Breast epithelium (tissue), 4 donors: Measurements from ENCODE around the gene TPRG1. TPM values are rescaled to one million over a fixed set of nuclear protein-coding genes. Genes with fewer than 3 reads are reported as not detected.

Source experiments
- DNase-seq, 2 donors: peaks; one replicate each; pipeline ENCODE4 v3.0.0-alpha.2; 2019; ENCODE audit warnings: low spot score in 2 of 2
- H3K27ac ChIP-seq, 2 donors: fragments of 200-600 bp; sonication (generic) in 1 of 2; one replicate each; pipeline ENCODE4 v1.5.1; 2016 to 2019; ENCODE audit warnings: mild to moderate bottlenecking in 1 of 2
- H3K27me3 ChIP-seq, 2 donors: fragments of 200-600 bp; sonication (generic) in 1 of 2; one replicate each; pipeline versions ENCODE4 v1.5.1 to v1.6.0; 2017 to 2019; ENCODE audit warnings: control low read depth in 1 of 2, mild to moderate bottlenecking in 1 of 2
- H3K36me3 ChIP-seq: fragments of 200-600 bp; one replicate; pipeline ENCODE4 v1.5.1; 2019
- H3K4me1 ChIP-seq, 2 donors: fragments of 200-600 bp; sonication (generic); one replicate each; pipeline ENCODE4 v1.5.1; 2016 to 2019; ENCODE audit warnings: control low read depth in 1 of 2
- H3K4me3 ChIP-seq, 3 donors: fragments of 200-600 bp; sonication (generic); 1 replicate in 2 of 3; 2 replicates in 1 of 3; pipeline ENCODE4 v1.5.1; 2016 to 2019; ENCODE audit warnings: mild to moderate bottlenecking in 3 of 3, moderate library complexity in 2 of 3
- H3K9me3 ChIP-seq, 2 donors: fragments of 200-600 bp; sonication (generic) in 1 of 2; one replicate each; pipeline ENCODE4 v1.5.1; 2016 to 2019; ENCODE audit warnings: control low read depth in 1 of 2
- CTCF ChIP-seq, 3 donors: fragments of 450-650 bp; IDR thresholded peaks; one replicate each; pipeline ENCODE4 v1.5.1; 2016 to 2017; ENCODE audit warnings: antibody characterized with exemption in 3 of 3, mild to moderate bottlenecking in 3 of 3, moderate library complexity in 3 of 3
- POLR2A ChIP-seq: fragments of 450-650 bp; IDR thresholded peaks from one replicate; pipeline ENCODE4 v1.6.1; 2016; ENCODE audit warnings: antibody characterized with exemption, mild to moderate bottlenecking, moderate library complexity
- POLR2AphosphoS5 ChIP-seq, 3 donors: sonication (generic); formaldehyde crosslinking; IDR thresholded peaks; one replicate each; pipeline ENCODE4 v1.6.1; 2017; ENCODE audit warnings: antibody characterized with exemption in 3 of 3
- intact Hi-C: fragments of 100-400 bp; cut with DNase I; formaldehyde crosslinking; loops from one replicate; pipeline ENCODE4 v1.15.1; 2023; ENCODE audit warnings: low total_unique reads
- total RNA-seq, 3 donors: library from RNA; depleted of rRNA; stranded (reverse); fragments of >200 nt; gene quantifications; one replicate each; pipeline ENCODE4 v1.1.0, GENCODE V29; 2016

TPRG1 gene
- total RNA-seq, 3 donors from 2014 or later, result 29.2 to 65.9 (median 31.9) TPM

GRCh38 chr3:189160519-189161309 is 11.1 kb upstream of the TPRG1 start:
- no peak overlapping the region for H3K4me3 ChIP-seq
- no peaks in the 10 kb centered on the region for H3K4me1 ChIP-seq
- H3K27me3 ChIP-seq, result no peaks in the 10 kb centered on the region
- TF ChIP-seq POLR2AphosphoS5 (IDR thresholded peaks at IDR 0.05), result no peak
- no peak for TF ChIP-seq POLR2A
- no peak for TF ChIP-seq CTCF (IDR thresholded peaks at IDR 0.05)
- intact Hi-C loops, result no loop called here
- H3K27ac ChIP-seq, result no peak overlapping the region
- no peaks in the 10 kb centered on the region for H3K9me3 ChIP-seq
- H3K36me3 ChIP-seq, result no peaks in the 10 kb centered on the region
- no peak for DNase-seq

- no peaks in the 10 kb centered on the region for H3K4me1 ChIP-seq
- no peaks in the 10 kb centered on the region for H3K36me3 ChIP-seq
- H3K27me3 ChIP-seq, result no peaks in the 10 kb centered on the region
- TF ChIP-seq CTCF (IDR thresholded peaks at IDR 0.05) (no peak), POLR2AphosphoS5 (IDR thresholded peaks at IDR 0.05) (no peak), POLR2A (no peak)
- intact Hi-C loops, result no loop called here
- no peaks in the 10 kb centered on the region for H3K9me3 ChIP-seq
- H3K27ac ChIP-seq, result no peak overlapping the region
- no peak overlapping the region for H3K4me3 ChIP-seq
- DNase-seq, result no peak
These were observed 6.6 kb upstream of the TPRG1 start for GRCh38 chr3:189165092-189165612.

- intact Hi-C loops, result no loop called here
- Histone ChIP-seq H3K27ac (no peak overlapping the region), H3K9me3 (no peaks in the 10 kb centered on the region), H3K27me3 (no peaks in the 10 kb centered on the region), H3K4me3 (no peak overlapping the region), H3K4me1 (no peaks in the 10 kb centered on the region), H3K36me3 (no peaks in the 10 kb centered on the region)
- no peak for DNase-seq
- no peak for TF ChIP-seq CTCF (IDR thresholded peaks at IDR 0.05)
- no peak for TF ChIP-seq POLR2AphosphoS5 (IDR thresholded peaks at IDR 0.05)
- TF ChIP-seq POLR2A, result no peak
These were observed 5.5 kb upstream of the TPRG1 start for GRCh38 chr3:189166321-189166720.

- Histone ChIP-seq H3K9me3 (no peaks in the 10 kb centered on the region), H3K27ac (no peak overlapping the region), H3K36me3 (no peaks in the 10 kb centered on the region), H3K27me3 (no peaks in the 10 kb centered on the region), H3K4me1 (no peaks in the 10 kb centered on the region), H3K4me3 (no peak overlapping the region)
- intact Hi-C loops, result no loop called here
- no peak for DNase-seq
- TF ChIP-seq POLR2A (no peak), POLR2AphosphoS5 (IDR thresholded peaks at IDR 0.05) (no peak), CTCF (IDR thresholded peaks at IDR 0.05) (no peak)
These were observed 4.6 kb upstream of the TPRG1 start for GRCh38 chr3:189167027-189167766.

GRCh38 chr3:189168711-189169110 is 3.1 kb upstream of the TPRG1 start:
- Histone ChIP-seq H3K27me3 (no peaks in the 10 kb centered on the region), H3K36me3 (no peaks in the 10 kb centered on the region), H3K9me3 (no peaks in the 10 kb centered on the region), H3K27ac (no peak overlapping the region), H3K4me3 (no peak overlapping the region), H3K4me1 (no peaks in the 10 kb centered on the region)
- no peak for DNase-seq
- intact Hi-C loops, result no loop called here
- TF ChIP-seq POLR2A, result no peak
- no peak for TF ChIP-seq POLR2AphosphoS5 (IDR thresholded peaks at IDR 0.05)
- no peak for TF ChIP-seq CTCF (IDR thresholded peaks at IDR 0.05)
